ENCODE data around the gene SLC1A2. TPM values are rescaled to one million over a fixed set of nuclear protein-coding genes. Genes with fewer than 3 reads are reported as not detected.

The SLC1A2 gene
- total RNA-seq, 1 experiment from 2014 or later: 0.41 TPM

GRCh38 chr11:35376613-35377012 lies 42.7 kb downstream of the SLC1A2 start:
- DNase-seq (ENCODE audit: low spot score): no peak

- no peak for DNase-seq (ENCODE audit: low spot score)
Observed at GRCh38 chr11:35376118-35376510, 43.2 kb downstream of the SLC1A2 start.

GRCh38 chr11:35375332-35376117 lies 43.8 kb downstream of the SLC1A2 start:
- no peak for DNase-seq (ENCODE audit: low spot score)

- no peak for DNase-seq (ENCODE audit: low spot score)
Observed at GRCh38 chr11:35373284-35373933, 45.9 kb downstream of the SLC1A2 start.

- DNase-seq (ENCODE audit: low spot score): no peak
Observed at GRCh38 chr11:35372565-35373283, 46.6 kb downstream of the SLC1A2 start.

GRCh38 chr11:35367491-35367890 lies 51.9 kb downstream of the SLC1A2 start:
- peak; percentile 46 for DNase-seq (ENCODE audit: low spot score)

GRCh38 chr11:35366798-35367197 lies 52.6 kb downstream of the SLC1A2 start:
- no peak for DNase-seq (ENCODE audit: low spot score)

- no peak for DNase-seq (ENCODE audit: low spot score)
Observed at GRCh38 chr11:35365961-35366360, 53.4 kb downstream of the SLC1A2 start.

GRCh38 chr11:35365395-35365794 lies 54.0 kb downstream of the SLC1A2 start:
- DNase-seq (ENCODE audit: low spot score): no peak

GRCh38 chr11:35363854-35364780 lies 55.2 kb downstream of the SLC1A2 start:
- peak; percentile 92 for DNase-seq (ENCODE audit: low spot score)

- DNase-seq (ENCODE audit: low spot score): no peak
Observed at GRCh38 chr11:35363246-35363801, 56.0 kb downstream of the SLC1A2 start.

GRCh38 chr11:35362521-35362980 lies 56.8 kb downstream of the SLC1A2 start:
- no peak for DNase-seq (ENCODE audit: low spot score)

- no peak for DNase-seq (ENCODE audit: low spot score)
Observed at GRCh38 chr11:35360055-35360530, 59.3 kb downstream of the SLC1A2 start.

- DNase-seq (ENCODE audit: low spot score): no peak
Observed at GRCh38 chr11:35359321-35360054, 59.9 kb downstream of the SLC1A2 start.

- DNase-seq (ENCODE audit: low spot score): no peak
Observed at GRCh38 chr11:35358391-35358790, 61.0 kb downstream of the SLC1A2 start.

- no peak for DNase-seq (ENCODE audit: low spot score)
Observed at GRCh38 chr11:35357923-35358322, 61.4 kb downstream of the SLC1A2 start.

GRCh38 chr11:35355102-35355749 lies 64.1 kb downstream of the SLC1A2 start:
- DNase-seq (ENCODE audit: low spot score): no peak

GRCh38 chr11:35354644-35355043 lies 64.7 kb downstream of the SLC1A2 start:
- no peak for DNase-seq (ENCODE audit: low spot score)

GRCh38 chr11:35352077-35352888 lies 67.1 kb downstream of the SLC1A2 start:
- peak; percentile 57 for DNase-seq (ENCODE audit: low spot score)

Data from A172 (cell line).